Placental epithelial cell (primary cell): ENCODE results near the gene INSR. TPM values are rescaled to one million over a fixed set of nuclear protein-coding genes. Genes with fewer than 3 reads are reported as not detected.

Experiments used
- total RNA-seq: library from RNA; depleted of rRNA; stranded (reverse); fragments of >200 nt; gene quantifications from 2 replicates; pipeline ENCODE4 v1.2.3, GENCODE V29; 2012

The INSR gene
- 21.6 and 54.2 TPM in 2 replicates for total RNA-seq

GRCh38 chr19:7293762-7294557 is at the start of gene INSR:
INSR (minus strand) TSS chr19:7294414; CDS start chr19:7293891, 523 bp downstream.

GRCh38 chr19:7069042-7069903 is 224.9 kb downstream of the INSR start, which contains the start of gene ZNF557:
ZNF557 (plus strand) TSS chr19:7069703; CDS start chr19:7075075, 5,372 bp downstream.

Other genes with a start within 250 kb of the INSR start
- not detected in 2 replicates for gene MBD3L2, start 245.1 kb downstream of the INSR start, total RNA-seq
- gene MBD3L3, start 235.7 kb downstream of the INSR start, total RNA-seq: not detected in 2 replicates
- gene ZNF557, start 224.7 kb downstream of the INSR start, total RNA-seq: 16.5 and 18.1 TPM in 2 replicates
- 84.0 and 228 TPM in 2 replicates for gene ARHGEF18, start 54.5 kb upstream of the INSR start, total RNA-seq
- 2.8 and 5.9 TPM in 2 replicates for gene PEX11G, start 194.6 kb upstream of the INSR start, total RNA-seq
- 44.0 and 47.5 TPM in 2 replicates for gene ZNF358, start 221.7 kb upstream of the INSR start, total RNA-seq
- gene MCOLN1, start 228.2 kb upstream of the INSR start, total RNA-seq: 6.8 and 7.9 TPM in 2 replicates
- gene PNPLA6, start 241.3 kb upstream of the INSR start, total RNA-seq: 130 and 198 TPM in 2 replicates